HG03439 (cell line): ENCODE measurements around the gene RBM20.
"Not testable (repeated sequence)": the region's sequence is repeated elsewhere in the genome, so short reads cannot be mapped to it uniquely, and the experiment has no call there.

Source experiments
- ATAC-seq: cut with Tn5 transposase; IDR thresholded peaks from one replicate; pipeline ENCODE4 v1.9.1; 2021; ENCODE audit warnings: mild to moderate bottlenecking, moderate library complexity; ENCODE audit not compliant: unreplicated experiment

The RBM20 gene

DNA sequence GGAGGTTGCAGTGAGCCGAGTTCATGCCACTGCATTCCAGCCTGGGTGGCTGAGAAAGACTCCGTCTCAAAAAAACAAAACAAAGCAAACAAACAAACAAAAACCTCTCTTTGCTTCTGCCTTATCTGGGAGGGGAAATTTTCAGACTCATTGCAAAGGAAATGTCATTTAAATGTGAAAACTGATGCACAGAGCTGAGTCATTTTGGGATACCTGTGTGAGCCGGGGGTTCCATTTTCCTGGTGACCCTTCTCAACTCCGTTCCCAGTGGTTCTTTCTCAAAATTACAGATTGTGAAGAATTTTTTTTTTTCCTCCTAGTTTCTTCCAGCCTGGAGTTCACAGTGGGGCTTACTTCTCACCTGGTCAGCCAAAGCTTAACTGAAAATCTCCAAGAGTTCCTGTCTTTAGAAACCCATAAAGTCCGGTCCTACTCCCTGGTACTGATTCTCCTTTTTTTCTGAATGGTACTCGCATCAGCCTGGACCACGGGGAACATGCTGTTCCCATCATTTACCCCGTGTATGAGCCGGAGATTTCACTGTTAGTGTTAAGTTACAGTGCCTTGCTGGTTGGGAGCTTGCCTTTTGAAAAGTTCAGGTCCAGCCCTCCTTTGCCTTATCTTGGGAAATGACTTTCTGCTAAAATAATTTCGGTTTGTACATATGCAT, 56.9 kb downstream of the RBM20 start:
- ATAC-seq, result no peak

DNA sequence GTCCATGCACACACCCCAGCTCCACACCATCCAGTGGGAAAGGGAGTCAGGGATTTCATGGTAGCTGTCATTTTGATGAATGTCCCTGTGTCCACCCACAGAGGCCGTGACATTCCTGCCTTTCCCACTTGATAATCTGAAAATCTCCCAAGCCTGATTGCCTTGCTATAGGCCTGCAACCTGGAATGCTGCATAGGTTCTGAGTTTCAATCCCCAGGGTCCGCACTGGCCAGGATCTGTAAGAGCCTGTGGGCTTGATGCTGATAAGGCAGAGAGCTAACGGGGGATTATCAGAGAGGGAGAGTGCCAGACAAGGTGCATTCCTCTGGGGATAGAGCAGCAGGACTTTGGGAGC, 57.5 kb downstream of the RBM20 start:
- no peak for ATAC-seq

DNA sequence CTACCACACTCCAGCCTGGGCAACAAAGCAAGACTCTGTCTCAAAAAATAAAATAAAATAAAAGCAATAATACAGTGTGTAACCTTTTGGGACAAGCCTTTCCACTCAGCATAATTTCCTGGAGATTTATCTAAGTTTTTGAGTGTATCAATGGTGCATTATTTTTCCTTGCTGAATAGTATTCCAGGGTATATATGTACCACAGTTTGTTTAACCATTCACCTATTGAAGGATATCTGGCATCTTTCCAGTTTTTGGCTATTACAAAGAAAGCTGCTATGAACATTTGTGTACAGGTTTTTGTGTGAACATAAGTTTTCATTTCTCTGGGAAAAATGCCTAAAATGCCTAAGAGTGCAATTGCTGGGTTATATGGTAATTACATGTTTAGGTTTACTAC, 59.9 kb downstream of the RBM20 start:
- no peak for ATAC-seq

DNA sequence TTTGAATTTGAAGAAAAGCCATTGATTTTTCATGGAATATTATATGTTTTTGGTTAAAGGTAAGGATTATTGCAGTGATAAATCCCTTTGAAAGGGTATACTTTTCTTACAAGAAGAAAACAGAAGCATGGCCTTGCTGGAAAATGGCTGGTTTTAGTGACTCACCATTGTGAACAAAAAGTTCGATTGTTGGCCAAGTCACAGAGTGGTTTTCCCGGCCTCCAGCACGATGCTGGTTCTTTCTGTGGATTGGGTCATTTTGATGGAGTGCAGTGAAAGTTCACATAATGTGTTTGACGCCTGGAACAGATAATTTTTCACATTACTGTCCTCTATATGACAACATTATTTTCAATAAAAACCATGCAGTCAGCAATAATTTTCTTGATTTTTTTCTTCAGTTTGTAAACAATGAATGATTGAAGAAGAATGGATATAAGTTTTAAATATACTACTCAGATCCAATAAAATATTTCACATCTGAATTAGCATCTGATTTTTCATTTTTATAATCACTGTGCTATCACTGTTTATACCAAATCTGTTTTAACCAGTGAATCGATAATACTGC, 60.9 kb downstream of the RBM20 start:
- no peak for ATAC-seq

DNA sequence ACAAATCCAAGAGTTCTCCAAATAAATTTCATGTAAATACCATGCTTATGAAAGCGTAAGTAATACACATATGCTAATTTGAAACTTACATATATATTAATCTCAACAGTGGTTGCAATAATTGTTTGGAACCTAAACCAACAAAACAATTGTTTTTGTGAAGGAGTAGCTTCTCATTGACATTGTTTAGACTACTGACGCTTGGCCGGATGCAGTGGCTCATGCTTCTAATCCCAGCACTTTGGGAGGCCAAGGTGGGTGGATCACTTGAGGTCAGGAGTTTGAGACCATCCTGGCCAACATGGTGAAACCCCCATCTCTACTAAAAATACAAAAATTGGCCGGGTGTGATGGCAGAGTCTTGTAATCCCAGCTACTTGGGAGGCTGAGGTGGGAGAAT, 61.5 kb downstream of the RBM20 start:
- ATAC-seq, result not testable (repeated sequence)

DNA sequence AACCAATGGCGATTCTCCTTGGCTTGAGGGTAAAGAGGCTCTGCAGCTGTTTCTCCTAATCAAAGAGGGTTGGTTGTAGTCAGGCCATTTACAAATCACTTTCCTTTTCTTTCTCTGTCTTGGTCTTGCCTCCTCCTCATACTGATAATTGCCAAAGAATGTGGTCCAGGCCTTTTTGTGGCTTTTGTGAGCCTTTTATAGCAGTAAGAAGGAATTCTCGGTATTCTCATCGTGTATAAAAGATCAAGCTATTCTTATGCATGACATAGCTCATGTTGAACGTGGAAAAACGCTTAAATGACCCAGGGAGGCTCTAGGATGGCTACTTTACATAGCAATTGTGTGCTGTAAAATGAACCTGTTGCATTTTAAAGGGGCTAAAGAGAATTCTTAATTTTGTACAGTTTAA, 62.6 kb downstream of the RBM20 start:
- no peak for ATAC-seq

DNA sequence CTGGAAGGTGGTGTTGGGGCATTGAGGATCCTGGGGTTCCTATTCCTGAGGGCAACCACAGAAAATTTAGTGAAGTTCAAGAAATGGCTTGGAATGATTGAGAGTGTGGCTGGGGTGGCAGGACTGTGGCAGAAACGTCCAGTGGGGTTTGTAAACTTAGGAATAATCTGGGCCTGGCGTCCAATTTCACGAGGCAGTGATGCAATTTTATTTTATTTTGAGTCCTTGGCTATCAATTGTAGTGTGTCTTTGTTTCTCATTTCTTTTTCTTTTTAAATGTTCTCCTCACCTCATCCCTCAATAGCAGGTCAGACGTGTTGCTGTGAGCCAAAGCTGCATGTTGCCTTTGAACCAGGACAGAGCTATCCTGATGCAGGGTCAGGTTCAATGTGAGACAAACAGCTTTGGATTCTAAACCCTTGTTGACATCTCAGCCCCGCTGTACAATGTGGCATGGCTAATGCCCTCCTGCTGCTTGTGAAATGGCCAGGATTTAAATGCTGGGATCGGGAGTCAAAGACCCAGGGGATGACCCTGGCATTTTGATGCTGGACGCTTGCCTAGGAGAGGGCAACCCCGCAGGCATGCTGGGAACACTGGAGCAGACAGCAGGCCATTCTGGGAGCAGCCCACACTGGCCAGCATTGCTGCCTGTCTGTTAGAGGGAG, 64.8 kb downstream of the RBM20 start:
- ATAC-seq, result no peak

DNA sequence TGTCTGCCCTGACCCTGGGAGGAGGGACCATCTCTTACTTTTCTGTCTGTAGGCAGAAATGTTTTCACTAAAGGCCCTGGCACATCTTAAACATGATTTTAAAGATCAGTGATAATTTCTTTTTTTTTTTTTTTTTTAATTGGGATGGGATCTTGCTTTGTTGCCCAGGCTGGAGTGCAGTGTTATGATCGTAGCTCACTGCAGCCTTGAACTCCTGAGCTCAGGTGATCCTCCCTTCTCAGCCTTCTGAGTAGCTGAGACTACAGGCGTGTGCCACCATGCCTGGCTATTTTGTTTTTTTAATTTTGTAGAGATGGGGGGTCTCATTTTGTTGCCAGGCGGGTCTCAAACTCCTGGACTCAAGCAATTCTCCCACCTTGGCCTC, 65.3 kb downstream of the RBM20 start:
- ATAC-seq, result no peak

DNA sequence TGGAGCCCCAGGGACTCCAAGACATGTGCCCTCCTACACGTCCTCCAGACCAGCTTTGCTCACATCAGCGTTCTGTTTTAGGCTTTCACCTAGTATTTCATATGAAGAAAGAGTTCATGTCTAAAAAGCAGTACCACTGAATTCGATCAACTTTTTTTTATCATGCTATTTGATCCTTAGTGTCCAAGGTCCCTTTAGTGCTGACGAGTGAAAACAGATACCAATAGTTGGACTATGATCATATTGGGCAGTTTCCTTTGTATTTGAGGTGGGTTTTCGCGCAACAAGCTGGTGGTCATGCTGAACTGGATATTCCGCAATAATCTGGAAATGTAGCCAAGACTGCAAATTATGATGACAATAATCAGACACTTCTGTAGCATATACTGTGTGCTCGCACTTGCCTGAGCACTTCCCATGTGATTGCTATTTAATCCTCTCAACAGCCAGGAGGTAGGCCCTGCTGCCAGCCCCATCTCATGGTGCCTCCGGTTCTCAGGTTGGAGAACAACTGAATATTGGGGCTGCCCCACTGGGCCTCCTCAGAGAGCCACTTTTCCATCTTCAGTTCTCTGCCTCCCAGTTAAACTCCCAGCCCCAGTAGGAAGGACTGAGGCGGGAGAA, 65.9 kb downstream of the RBM20 start:
- no peak for ATAC-seq

DNA sequence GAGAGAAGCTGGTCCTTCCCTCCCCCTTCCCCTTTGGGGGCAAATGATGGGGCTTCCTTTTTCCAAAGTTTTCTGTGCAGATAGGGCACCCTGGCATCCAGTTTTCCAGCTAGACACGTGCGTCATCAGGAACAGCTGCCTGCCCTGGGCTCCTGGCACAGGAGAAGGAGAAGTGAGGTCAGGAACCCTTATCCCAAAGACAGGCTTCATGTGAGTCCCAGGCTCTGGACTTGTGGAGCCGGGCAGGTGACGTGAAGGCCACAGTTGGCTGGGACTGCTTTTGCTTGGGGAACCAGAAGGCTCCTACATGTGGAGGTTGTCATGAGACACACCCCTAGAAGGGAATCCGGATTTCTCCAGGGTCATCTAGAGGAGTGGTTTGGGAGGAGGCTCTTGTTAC, 66.5 kb downstream of the RBM20 start:
- ATAC-seq, result no peak

DNA sequence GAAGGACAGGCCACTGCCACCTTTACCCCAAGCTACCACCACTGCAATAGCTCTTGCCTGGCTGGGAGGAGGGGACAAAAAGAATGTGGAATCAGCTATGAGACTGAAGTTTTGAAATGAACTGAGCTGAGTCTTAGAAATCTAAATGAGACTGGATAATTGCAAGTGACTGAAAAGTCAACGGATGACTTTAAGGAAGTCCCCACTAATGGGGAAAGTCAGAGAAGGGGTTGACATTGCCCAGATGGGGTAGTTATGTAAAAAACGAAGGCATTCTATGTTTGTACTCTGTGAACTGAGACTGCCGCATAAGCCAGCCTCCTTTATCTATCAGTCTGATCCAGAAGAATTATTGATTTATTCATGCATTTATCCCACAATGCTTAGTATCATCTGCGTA, 67.2 kb downstream of the RBM20 start:
- ATAC-seq, result no peak

DNA sequence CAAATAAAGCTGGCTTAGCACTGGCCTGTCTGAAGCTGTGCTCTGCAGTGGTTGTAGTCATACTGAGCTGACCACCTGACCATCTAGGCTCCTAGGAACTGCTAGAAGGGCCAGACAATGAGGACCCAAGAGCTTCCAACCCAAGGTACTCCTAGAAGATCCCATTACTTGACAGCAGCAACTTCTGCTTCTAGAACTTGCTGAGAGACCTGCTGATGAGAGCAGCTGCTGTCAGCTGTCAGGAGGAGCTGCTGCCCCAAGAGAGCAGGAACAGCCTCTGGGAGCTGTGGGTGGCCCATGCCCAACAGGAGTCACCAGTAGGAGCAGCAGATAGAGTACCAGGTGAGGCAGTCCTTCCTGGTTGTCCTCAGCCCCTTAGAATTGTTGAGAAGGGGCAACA, 70.2 kb downstream of the RBM20 start:
- no peak for ATAC-seq

DNA sequence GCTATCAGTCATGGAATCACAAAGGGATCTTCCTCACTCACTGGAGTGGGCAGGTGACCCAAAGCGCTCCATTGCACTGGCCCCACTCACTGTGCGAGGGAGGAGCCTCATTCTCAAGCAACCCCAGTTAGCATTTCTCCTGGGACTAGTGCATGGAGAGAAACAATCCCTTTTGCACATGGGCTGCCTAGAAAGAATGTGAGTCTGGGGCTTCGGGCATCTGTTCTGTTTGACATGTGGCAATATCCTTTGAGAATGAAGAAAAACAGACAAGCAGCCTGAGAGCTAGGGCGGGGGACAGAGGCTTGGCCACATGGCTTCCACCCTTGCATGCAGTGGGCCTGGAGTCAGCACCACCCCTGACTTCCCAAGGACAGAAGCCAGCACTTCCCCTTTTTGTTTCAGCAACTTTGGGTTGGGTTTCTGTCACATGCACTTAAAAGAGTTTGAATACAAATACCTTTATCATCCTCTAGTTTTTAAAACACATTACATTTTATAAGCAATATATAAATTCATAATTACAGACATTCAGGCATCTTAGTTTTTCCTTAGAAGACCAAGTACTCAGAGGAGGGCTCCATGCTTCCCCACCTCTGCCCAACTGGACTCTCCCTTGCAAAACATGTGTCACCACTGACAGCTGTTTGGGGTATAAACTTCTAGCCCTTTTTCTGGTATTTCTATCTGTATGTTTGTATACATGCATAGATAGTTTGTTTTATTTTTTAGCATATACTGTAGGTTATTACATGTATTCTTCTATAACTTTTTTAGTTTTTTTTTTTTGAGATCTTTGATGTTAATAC, 73.8 kb downstream of the RBM20 start:
- no peak for ATAC-seq

DNA sequence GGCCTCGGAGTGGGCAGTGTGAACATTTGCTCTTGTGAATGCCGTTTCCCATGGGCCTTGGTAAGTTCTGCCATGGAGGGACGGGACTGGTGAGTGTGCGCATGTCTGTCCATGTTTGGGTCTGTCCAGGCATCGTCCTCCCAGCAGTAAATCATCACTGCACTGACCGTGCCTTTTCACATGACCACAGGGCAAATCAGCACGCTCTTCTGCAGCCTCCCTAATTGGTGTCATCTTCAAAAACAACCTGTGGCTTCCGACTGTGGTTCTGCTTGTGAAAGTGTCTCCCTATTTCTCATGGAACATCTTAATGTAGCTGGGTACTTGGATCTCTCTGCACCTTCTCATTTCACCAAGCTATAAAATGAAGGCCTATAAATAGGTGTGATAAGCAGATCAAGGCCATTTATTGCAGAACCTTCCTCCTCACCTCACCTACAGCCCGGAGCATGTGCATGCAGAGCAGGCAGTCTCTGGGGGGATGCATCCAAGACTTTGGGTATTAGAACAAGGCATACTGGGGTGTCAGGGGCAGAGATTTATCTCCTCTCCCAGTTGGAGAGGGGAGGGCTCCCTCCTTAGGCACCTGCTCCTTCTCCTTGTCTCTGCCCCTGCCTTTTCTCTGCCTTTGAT, 77.4 kb downstream of the RBM20 start:
- ATAC-seq, result no peak

DNA sequence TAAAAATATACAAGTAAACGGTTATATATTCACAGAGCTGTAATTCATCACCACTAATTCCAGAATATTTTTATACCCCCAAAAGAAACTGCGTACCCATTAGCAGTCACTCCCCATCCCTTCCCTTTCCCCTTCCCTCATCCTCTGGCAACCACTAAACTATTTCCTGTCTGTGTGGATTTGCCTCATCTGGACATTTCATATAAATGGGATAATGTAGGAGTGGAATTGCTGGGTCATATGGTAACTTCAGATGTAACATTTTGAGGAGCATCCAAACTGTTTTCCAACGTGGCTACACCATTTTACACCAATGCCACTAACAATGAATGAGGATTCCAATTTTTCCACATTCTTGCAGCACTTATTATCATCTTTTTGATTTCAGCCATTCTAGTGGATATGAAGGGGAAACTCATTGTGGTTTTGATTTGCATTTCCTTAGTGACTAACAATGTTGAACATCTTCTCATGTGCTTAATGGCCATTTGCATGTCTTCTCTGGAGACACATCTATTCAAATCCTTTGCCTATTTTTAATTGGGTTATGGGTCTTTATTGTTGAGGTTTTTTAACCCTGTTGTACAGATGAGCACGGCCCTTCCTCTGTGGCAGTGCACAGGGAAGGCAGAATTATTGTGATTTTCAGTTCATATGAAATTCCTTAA, 79.2 kb downstream of the RBM20 start:
- ATAC-seq, result no peak

DNA sequence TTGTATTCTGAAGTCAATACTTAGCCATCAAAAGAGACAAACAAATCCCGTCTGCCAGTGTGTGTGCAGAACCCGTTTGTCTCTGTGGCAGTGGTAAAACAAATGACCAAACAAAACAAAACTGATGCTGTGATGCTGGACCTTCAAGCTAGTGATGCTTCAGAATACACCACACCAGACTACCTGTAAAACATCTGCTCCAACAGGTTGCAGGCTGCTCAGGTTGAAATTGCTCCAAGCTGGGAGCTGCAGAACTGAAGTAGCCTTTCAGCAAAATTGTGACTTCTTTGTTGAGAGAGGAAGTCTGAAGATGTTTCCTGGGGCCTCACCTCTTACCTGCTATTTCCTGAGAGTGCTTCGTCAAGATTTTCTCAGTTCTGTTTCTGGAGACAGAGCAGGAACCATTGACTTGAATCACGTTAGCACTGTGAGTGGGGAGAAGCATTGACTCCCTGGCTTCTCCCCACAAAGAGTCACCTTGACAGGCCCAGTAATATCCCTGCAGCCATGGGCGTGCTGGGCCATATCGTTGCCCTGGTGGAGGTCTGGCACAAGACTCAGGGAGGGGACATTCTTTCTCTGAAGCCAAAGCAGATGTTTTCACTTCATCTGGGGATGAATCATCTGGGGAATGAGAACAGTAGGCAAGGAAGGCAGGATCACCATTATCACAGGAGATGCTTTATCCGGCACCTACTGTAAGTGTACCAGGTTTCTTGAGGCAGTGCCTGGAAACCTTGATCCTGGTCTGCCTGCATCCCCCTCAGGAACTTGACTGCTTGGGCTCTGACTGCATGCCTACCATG, 80.2 kb downstream of the RBM20 start:
- peak; percentile 39 for ATAC-seq

DNA sequence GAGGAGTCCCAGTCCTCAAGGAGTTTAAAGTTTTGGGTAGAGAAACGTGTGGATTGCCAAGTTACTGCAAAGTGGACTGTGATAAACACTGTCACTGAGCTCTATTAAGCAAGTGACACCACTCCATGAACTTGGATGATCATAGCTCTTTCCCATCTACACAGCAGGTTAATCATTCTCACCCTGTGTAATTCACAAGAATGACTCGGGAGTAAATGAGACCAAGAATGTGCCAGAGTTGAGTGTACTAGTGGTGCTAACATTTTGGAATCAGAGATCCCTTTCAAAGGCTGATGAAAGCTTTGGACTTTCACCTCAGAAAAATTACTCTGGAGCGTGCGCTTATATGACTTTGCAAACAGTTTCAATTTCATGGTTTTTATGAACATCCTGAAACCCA, 80.8 kb downstream of the RBM20 start:
- ATAC-seq, result no peak

DNA sequence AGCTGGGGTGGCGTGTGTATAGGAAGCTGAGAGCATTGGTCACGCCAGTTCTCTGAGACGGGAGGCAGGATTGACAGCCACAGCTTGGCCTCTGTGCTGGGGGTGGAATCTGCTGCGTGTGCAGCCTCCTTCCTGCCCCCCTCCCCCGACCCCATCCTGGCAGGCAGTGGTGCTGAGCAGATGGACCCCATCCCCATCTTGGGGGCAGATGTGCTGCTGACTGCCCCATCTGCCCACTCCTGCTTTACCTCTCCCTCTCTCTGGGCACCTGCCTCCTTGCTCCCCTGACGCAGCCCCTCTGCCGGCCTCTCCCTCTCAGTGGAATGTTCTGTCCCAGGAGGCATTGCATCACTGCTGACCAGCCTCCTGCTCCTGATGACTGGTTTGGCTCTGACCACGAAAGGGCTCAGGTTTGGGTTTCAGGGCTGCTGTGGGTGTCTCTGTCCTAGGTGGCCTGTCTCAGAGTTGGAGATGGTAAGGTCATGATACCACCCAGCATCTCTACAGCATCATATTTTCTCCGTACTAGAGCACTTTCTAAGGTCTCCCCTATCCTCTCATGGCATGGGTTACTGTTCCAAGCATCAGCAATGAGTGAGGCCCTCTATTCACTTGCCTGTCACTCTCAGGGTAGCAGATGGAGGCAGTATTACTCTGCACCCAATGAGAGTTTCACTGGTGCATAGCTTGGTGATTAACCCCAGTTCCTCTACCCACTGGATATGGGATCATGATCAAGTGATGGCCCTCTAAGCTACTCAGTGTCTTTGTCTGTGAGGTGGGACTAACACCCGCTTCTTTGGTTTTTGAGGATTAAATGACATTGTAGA, 81.9 kb downstream of the RBM20 start:
- no peak for ATAC-seq

DNA sequence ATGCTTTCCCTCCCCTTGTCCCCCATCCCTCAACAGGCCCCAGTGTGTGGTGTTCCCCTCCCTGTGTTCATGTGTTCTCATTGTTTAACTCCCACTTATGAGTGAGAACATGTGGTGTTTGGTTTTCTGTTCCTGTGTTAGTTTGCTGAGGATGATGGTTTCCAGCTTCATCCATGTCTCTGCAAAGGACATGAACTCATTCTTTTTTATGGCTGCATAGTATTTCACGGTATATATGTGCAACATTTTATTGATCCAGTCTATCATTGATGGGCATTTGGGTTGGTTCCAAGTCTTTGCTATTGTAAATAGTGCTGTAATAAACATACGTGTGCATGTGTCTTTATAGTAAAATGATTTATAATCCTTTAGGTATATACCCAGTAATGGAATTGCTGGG, 83.6 kb downstream of the RBM20 start:
- not testable (repeated sequence) for ATAC-seq
